ENCODE results near the gene BCL11B.
A peak's percentile ranks its signal among the peaks of the same experiment; 100 is the strongest.

Gene BCL11B

DNA sequence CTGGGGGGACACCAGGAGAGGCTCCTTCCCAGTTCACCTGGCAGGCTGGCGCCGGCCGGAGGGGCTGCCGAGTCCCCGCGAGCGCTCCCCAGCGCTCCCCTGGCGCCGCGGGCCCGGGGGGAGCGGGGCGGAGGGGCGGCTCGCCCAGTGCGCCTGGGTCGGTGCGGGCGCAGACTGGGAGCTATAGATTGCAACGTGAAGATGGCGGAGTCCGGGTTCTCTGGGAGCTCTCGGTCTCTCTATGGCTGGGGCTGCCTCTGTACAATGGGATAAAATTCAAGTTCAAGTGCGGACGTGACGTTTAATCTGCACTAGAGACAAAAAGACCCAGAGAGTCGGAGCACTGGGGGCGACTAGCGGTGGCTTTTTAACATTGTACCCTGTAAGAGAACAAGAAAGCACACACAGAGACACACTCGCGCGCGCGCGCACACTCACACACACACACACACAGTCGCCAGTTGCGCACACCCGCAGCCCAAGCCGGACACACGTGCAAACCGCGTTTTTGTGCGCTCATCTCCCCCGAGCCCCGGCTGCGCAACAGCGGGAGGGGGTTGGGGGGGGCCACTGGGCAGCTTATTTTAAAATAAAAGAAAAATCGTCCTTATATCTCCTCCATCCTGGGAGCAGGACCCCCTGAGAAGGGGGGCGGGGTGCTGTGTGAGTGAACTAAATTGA lies at the start of gene BCL11B:
BCL11B (minus strand) TSS at position 247 of the 681 bp plus-strand sequence. CDS start 979 bp downstream, outside the sequence.
- peak; percentile 59 for TF ChIP-seq CTCF (IDR thresholded peaks at IDR 0.05; ENCODE audit: insufficient read depth, low read depth, low read length, missing control alignments)
- H3K4me3 ChIP-seq (ENCODE audit: low read depth, low read length) = peak within 1 kb of the TSS; percentile 65
- DNase-seq (ENCODE audit: low read depth) = peak; percentile 92

DNA sequence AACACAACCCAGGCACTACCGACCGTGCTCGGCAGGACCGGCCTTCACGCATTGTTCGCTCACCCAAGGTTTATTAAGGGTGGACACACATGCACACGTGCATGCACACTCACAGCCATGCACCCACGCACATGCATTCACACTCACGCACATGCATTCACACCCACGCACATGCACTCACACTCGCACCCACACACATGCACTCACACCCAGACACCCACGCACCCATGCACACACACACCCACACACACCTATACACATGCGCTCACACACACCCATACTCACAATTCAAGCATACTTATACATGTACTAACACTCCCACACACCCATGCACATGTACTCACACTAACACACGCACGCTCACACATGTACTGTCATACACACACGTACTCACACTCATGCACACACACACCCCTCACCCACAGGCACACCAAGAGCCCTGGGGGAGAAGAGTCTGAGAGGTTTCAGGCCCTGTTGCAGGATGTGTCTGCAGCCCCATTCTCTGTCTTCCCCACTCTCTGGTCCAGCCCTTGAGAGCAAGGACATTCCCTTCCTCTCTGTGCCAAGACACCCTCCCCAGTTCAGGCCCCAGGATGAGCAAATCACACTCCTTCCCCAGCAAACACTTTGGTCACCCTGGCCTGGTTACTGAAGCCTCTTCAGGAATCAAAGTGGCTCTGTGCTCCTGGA lies 49.4 kb upstream of the BCL11B start:
- DNase-seq (ENCODE audit: low read depth) = no peak
- no peak for TF ChIP-seq CTCF (IDR thresholded peaks at IDR 0.05; ENCODE audit: insufficient read depth, low read depth, low read length, missing control alignments)

GRCh38 chr14:99320621-99321235 lies 48.7 kb upstream of the BCL11B start:
- no peak for TF ChIP-seq CTCF (IDR thresholded peaks at IDR 0.05; ENCODE audit: insufficient read depth, low read depth, low read length, missing control alignments)
- H3K4me3 ChIP-seq (ENCODE audit: low read depth, low read length) = no peak overlapping the region
- DNase-seq (ENCODE audit: low read depth) = no peak

More for the DNA sequence above, 49.4 kb upstream of the BCL11B start:
- no peak overlapping the region for H3K4me3 ChIP-seq (ENCODE audit: low read depth, low read length)

GRCh38 chr14:99320105-99320572 lies 48.1 kb upstream of the BCL11B start:
- TF ChIP-seq CTCF (IDR thresholded peaks at IDR 0.05; ENCODE audit: insufficient read depth, low read depth, low read length, missing control alignments) = peak; percentile 93
- no peak overlapping the region for H3K4me3 ChIP-seq (ENCODE audit: low read depth, low read length)
- peak; percentile 78 for DNase-seq (ENCODE audit: low read depth)

DNA sequence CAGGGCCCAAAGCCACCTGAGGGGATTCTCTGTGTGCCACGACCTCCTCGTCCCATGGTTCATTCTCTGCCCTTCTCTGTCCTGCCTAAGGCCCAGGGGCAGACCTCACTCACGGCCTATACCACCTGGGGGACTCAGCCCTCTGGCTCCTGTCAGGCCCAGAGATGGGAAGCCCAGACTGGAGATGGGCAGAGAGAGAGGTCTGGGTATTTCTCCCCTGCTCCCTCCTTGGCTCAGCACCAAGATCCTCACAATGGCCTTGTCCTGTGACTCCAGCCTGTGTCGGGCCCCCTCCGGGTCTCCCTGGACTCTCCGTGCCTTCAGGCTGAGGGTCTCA lies 46.9 kb upstream of the BCL11B start:
- TF ChIP-seq CTCF (IDR thresholded peaks at IDR 0.05; ENCODE audit: insufficient read depth, low read depth, low read length, missing control alignments) = no peak
- no peak for DNase-seq (ENCODE audit: low read depth)
- no peak overlapping the region for H3K4me3 ChIP-seq (ENCODE audit: low read depth, low read length)

DNA sequence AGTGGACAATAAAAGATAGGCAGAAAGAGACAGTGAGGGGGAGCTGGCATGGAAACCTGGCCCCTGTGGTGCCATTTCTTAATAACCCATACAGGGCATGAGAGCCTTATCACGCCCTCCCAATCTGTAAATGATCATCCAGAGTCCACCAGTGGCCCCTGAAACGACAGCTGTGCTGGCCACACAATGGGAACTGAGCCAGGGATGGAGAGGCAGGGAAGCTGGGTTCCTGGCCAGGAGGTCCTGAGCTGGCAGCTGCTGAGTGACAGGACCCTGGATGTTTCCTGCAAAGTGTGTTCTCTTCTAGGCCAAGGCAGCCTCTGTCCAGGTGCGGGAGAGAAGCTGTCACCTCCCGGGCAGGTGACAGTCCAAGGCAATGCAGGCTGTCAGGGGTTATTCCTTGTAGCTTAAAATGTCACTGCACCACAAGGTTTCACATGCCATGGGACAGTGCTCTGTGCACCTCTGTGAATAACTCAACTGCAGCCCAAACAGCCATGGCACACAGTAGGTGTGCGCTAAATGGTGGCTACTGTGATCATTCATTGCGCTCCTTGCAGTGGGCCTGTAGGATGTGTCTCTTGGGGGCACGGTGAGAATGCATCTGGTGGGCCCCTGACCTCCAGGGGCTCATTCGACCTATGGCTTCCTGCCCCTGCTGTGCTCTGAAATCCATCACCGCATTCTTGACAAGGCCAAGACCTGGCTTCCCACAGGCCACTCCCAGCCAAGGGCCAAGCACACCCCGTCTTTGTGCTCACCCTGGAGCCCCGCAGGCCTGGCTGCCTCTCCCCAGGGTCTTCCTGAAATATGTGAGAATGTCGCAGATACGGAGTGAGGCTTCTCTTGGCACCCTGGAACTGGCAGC lies 46.3 kb upstream of the BCL11B start:
- H3K4me3 ChIP-seq (ENCODE audit: low read depth, low read length) = no peak overlapping the region
- no peak for TF ChIP-seq CTCF (IDR thresholded peaks at IDR 0.05; ENCODE audit: insufficient read depth, low read depth, low read length, missing control alignments)
- DNase-seq (ENCODE audit: low read depth) = no peak
